Pancreas (tissue), 10 donors: ENCODE measurements around the gene SEMA4G. TPM values are rescaled to one million over a fixed set of nuclear protein-coding genes. Genes with fewer than 3 reads are reported as not detected.

Experiments used
- ATAC-seq, 4 donors: fragments of 200-7000 bp; cut with Tn5 transposase; one replicate each; pipeline versions ENCODE4 v1.8.0 to v1.9.1; 2020; ENCODE audit warnings: mild to moderate bottlenecking in 4 of 4, moderate library complexity in 4 of 4
- DNase-seq, 6 donors: peaks; one replicate each; pipeline ENCODE4 v3.0.0-alpha.2; 2020
- FAIRE-seq: peaks from 2 replicates; lab custom pipeline; 2012; peaks lifted over from hg19 to GRCh38; lab: Jason Lieb, UNC
- H3K27ac ChIP-seq, 4 donors: fragments of 200-600 bp; sonication (generic); 1 replicate in 3 of 4; 2 replicates in 1 of 4; pipeline versions ENCODE4 v1.5.0 to v1.8.0; 2020
- H3K27me3 ChIP-seq, 4 donors: fragments of 200-600 bp; one replicate each; pipeline ENCODE4 v1.8.0; 2021
- H3K36me3 ChIP-seq, 3 donors: fragments of 200-600 bp; sonication (generic) in 1 of 3; one replicate each; pipeline versions ENCODE4 v1.5.0 to v1.8.0; 2020 to 2021
- H3K4me1 ChIP-seq, 3 donors: fragments of 200-600 bp; one replicate each; pipeline ENCODE4 v1.8.0; 2021
- H3K4me3 ChIP-seq, 4 donors: fragments of 200-600 bp; sonication (generic) in 2 of 4; one replicate each; pipeline versions ENCODE4 v1.5.0 to v1.8.0; 2020 to 2021
- H3K9me3 ChIP-seq, 4 donors: fragments of 200-600 bp; one replicate each; pipeline ENCODE4 v1.8.0; 2021
- WGBS, 2 donors: extraction: QIAGEN DNeasy Blood & Tissue Kit; methylation state at CpG; one replicate each; pipeline ENCODE4 v1.1.7; 2013; 5-methylcytosine and 5-hydroxymethylcytosine counted together
- intact Hi-C, 3 donors: fragments of 100-400 bp; cut with DNase I; formaldehyde crosslinking; loops; one replicate each; pipeline versions ENCODE4 v1.11.1 to v1.14.2; 2022
- polyA plus RNA-seq, 2 donors: library from polyadenylated mRNA; stranded (reverse); fragments of 200-250 nt; gene quantifications; one replicate each; pipeline ENCODE4 v1.2.3, GENCODE V29; 2013
- total RNA-seq, 6 donors: library from RNA; stranded (reverse); fragmentation: NEBNext Ultra II Directional in 4 of 6; extraction: Animal tissue kit (Norgen Biotek cat#: 25700) in 4 of 6; gene quantifications; one replicate each; pipeline versions ENCODE4 v1.2.1 to v1.2.4, GENCODE V29; 2021 to 2023
- TF ChIP-seq, protein P1 (sequence below), 4 donors: fragments of 200-600 bp; sonication (generic) in 3 of 4; IDR thresholded peaks; one replicate each; pipeline versions ENCODE4 v1.5.0 to v1.8.0; 2021; ENCODE audit warnings: antibody characterized with exemption in 4 of 4
- donor health status: healthy with polysubstance abuse.
- donor health status: DM: no; HTN: no; CAD: no; lungs with moderate emphysema.
- donor health status: DM: no; HTN: no; CAD: no.
- donor health status: control.
- donor health status: control.
- donor health status: Bipolar disorder and iron deficiency.
- donor health status: DM: yes; HTN: yes; CAD: no.
- donor health status: DM: no; HTN: no; CAD: no.
- donor health status: DM: no; HTN: no; CAD: no.
- donor health status: DM: yes; HTN: yes; CAD: no.

The SEMA4G gene
- total and polyA plus RNA-seq, 8 donors: 8.7 to 36.4 (median 15.3) TPM

DNA sequence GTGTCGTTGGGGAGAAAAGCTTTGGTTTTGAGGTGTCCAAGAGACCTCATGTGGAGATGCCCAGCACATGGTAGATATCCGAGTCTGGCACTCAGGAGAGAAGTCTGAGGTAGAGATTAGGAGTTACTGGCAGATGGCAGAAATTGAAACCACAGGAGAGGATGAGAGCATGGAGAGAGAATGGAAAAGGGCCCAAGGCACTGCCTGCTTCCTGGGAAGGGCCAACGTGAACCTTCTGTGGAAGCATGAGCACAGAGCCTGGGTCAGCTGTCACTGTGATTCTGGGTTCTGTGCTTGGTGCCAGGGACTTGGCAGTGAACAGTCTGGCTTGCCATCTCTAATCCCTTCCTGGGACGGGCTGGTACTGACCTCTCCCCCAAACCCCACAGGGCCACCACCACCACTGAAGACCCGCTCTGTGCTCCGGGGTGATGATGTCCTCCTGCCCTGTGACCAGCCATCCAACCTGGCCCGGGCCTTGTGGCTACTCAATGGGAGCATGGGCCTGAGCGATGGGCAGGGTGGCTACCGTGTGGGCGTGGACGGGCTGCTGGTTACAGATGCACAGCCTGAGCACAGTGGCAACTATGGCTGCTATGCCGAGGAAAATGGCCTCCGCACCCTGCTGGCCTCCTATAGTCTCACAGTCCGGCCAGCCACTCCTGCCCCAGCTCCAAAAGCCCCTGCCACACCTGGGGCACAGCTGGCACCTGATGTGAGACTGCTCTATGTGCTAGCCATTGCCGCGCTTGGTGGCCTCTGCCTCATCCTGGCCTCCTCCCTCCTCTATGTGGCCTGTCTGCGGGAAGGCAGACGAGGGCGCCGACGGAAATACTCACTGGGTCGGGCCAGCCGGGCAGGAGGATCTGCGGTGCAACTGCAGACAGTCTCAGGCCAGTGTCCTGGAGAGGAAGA, 13.9 kb downstream of the SEMA4G start:
- 86 to 88% methylated on average over 24 of the region's 24 CpGs for WGBS, 2 donors
- Histone ChIP-seq H3K4me3 (no peak overlapping the region), H3K4me1 (peaks cover 4 to 16% (median 13%) of the 10 kb centered on the region in 3 donors), H3K36me3 (peaks cover 0 to 18% (median 6%) of the 10 kb centered on the region in 3 donors), H3K27me3 (no peaks in the 10 kb centered on the region), H3K9me3 (no peaks in the 10 kb centered on the region), H3K27ac (no peak overlapping the region)
- peak in 4 of 6 donors; percentile 10 to 75 (median 34) for DNase-seq
- ATAC-seq: no peak
- TF ChIP-seq, protein P1, sequence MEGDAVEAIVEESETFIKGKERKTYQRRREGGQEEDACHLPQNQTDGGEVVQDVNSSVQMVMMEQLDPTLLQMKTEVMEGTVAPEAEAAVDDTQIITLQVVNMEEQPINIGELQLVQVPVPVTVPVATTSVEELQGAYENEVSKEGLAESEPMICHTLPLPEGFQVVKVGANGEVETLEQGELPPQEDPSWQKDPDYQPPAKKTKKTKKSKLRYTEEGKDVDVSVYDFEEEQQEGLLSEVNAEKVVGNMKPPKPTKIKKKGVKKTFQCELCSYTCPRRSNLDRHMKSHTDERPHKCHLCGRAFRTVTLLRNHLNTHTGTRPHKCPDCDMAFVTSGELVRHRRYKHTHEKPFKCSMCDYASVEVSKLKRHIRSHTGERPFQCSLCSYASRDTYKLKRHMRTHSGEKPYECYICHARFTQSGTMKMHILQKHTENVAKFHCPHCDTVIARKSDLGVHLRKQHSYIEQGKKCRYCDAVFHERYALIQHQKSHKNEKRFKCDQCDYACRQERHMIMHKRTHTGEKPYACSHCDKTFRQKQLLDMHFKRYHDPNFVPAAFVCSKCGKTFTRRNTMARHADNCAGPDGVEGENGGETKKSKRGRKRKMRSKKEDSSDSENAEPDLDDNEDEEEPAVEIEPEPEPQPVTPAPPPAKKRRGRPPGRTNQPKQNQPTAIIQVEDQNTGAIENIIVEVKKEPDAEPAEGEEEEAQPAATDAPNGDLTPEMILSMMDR (IDR thresholded peaks at IDR 0.05): no peak
- intact Hi-C loops: no loop called here
- FAIRE-seq: no peak

DNA sequence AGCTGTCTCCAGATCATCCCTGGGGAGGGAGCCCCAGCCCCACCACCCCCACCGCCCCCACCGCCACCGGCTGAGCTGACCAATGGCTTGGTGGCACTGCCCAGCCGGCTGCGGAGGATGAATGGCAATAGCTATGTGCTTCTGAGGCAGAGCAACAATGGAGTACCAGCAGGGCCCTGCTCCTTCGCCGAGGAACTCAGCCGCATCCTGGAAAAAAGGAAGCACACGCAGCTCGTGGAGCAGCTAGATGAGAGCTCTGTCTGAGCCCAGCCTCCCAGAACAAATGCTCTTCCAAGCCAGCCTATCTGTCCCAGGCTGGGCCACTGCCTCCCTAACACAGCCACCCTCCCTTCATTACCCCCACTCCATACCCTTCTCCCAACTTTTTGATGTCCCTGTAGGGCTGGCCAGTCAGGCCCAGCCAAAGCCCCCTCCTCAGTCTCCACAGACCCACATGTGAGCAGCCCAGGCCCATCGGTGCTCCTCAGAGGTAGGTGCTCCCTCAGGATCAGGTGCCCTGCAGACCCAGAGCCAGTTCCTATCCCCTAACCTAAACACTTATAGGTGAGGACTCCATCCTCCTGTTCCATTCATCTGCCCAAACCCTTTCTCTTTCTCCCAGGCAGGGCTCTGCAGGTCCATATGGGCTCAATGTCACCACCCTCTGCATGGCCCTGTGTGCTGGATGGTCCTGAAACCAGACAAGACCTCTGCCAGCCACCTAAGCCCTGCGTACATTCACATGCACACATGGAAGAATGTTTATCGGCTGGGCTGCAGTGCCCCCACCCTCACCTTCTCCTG, 14.8 kb downstream of the SEMA4G start:
- DNase-seq (peak in 4 of 6 donors; percentile 10 to 35 (median 22)), FAIRE-seq (no peak), ATAC-seq (no peak)
- Histone ChIP-seq H3K36me3 (peaks cover 0 to 9% (median 4%) of the 10 kb centered on the region in 3 donors), H3K9me3 (no peaks in the 10 kb centered on the region), H3K27me3 (no peaks in the 10 kb centered on the region), H3K4me1 (peaks cover 7 to 25% (median 14%) of the 10 kb centered on the region in 3 donors), H3K4me3 (no peak overlapping the region), H3K27ac (no peak overlapping the region)
- TF ChIP-seq, protein P1 (IDR thresholded peaks at IDR 0.05): no peak
- WGBS, 2 donors: 72 to 81% methylated on average over 10 to 13 of the region's 13 CpGs
- intact Hi-C loops: no loop called here

DNA sequence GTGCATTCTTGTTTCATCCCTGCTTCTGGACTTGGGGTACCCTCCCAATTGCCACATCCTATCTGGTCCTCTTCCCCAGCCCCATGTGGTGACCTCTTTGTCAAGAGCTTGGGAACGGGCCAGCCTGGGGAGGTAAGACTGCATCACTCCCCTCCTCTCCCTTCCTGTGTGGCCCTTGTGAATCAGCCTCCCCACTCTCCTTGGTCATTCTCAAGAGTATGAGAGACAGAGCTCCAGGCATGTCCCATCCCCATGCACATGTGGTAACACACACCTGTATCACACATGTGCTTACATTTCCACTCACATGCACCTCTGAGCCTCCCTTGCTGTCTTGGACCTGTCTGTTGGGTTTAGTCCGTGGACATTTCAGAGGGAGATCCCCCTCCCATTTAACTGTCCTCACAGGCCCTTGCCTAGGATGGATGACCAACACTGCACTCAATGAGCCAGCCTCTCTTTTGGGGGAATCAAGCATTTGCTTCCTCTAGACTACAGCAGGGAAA, 15.4 kb downstream of the SEMA4G start:
- TF ChIP-seq, protein P1 (IDR thresholded peaks at IDR 0.05): no peak
- Histone ChIP-seq H3K9me3 (no peaks in the 10 kb centered on the region), H3K36me3 (peaks cover 0 to 5% (median 3%) of the 10 kb centered on the region in 3 donors), H3K27ac (no peak overlapping the region), H3K4me3 (no peak overlapping the region), H3K4me1 (peaks cover 7 to 27% (median 14%) of the 10 kb centered on the region in 3 donors), H3K27me3 (no peaks in the 10 kb centered on the region)
- 71 to 76% methylated on average over 2 of the region's 2 CpGs for WGBS, 2 donors
- ATAC-seq (no peak), FAIRE-seq (no peak), DNase-seq (peak in 2 of 6 donors; percentile 13 to 27)
- intact Hi-C loops: no loop called here

DNA sequence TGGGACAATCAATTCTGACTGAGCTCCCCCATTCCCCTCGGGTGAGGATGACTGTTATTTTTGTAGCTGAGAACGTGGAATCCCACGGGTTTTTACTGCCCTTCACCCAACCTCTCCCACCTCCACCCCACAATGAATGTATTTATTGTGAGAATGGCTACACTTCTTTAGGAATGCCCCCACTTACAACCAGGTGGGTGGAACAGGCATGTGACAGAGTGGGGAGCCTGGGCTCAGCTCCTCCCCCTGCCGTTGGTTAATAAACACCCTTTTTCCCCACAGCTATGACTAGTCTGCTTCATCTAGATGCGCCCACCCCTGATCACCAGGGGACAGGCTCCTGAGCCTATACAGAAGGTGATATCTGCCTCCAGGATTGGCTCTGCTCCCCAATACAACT, 16.0 kb downstream of the SEMA4G start:
- WGBS, 2 donors: 30 to 36% methylated on average over 5 of the region's 5 CpGs
- no peak overlapping the region for H3K27ac ChIP-seq
- intact Hi-C loops: no loop called here

More for the DNA sequence above, 16.0 kb downstream of the SEMA4G start:
- TF ChIP-seq, protein P1 (IDR thresholded peaks at IDR 0.05): no peak
- Histone ChIP-seq H3K9me3 (no peaks in the 10 kb centered on the region), H3K4me1 (peaks cover 7 to 27% (median 14%) of the 10 kb centered on the region in 3 donors), H3K36me3 (peaks cover 0 to 3% (median 0%) of the 10 kb centered on the region in 3 donors), H3K27me3 (no peaks in the 10 kb centered on the region), H3K4me3 (no peak overlapping the region)
- FAIRE-seq (no peak), DNase-seq (peak in 1 of 6 donors; percentile 40), ATAC-seq (no peak)
